Central memory CD8-positive, alpha-beta T cell (primary cell): ENCODE measurements around the gene PGBD4.

ENCODE experiments used
- ATAC-seq: fragments of 150-1000 bp; cut with Tn5 transposase; replicated peaks from 2 replicates; pipeline ENCODE4 v1.10.0; 2022; ENCODE audit warnings: mild to moderate bottlenecking, moderate FRiP score, moderate number of reproducible peaks; ENCODE audit not compliant: poor library complexity, severe bottlenecking; ENCODE audit errors: extremely low read depth
- DNase-seq, 2 donors: peaks; one replicate each; pipeline ENCODE4 v3.0.0; 2021; ENCODE audit warnings: low spot score in 2 of 2
- H3K27ac Mint-ChIP-seq: one replicate; pipeline ENCODE4 v1.8.0; 2022; ENCODE audit warnings: low read depth, mild to moderate bottlenecking, moderate library complexity, mixed read lengths
- H3K27me3 Mint-ChIP-seq: one replicate; pipeline ENCODE4 v1.8.0; 2022; ENCODE audit warnings: mixed read lengths
- H3K36me3 Mint-ChIP-seq: one replicate; pipeline ENCODE4 v1.8.0; 2022; ENCODE audit warnings: mild to moderate bottlenecking, moderate library complexity, mixed read lengths; ENCODE audit not compliant: insufficient read depth
- H3K4me1 Mint-ChIP-seq: one replicate; pipeline ENCODE4 v1.8.0; 2022; ENCODE audit warnings: mixed read lengths
- H3K4me3 Mint-ChIP-seq: one replicate; pipeline ENCODE4 v1.8.0; 2022; ENCODE audit warnings: mild to moderate bottlenecking, moderate library complexity, mixed read lengths
- H3K9me3 Mint-ChIP-seq: one replicate; pipeline ENCODE4 v1.8.0; 2022; ENCODE audit warnings: mixed read lengths

The PGBD4 gene

DNA sequence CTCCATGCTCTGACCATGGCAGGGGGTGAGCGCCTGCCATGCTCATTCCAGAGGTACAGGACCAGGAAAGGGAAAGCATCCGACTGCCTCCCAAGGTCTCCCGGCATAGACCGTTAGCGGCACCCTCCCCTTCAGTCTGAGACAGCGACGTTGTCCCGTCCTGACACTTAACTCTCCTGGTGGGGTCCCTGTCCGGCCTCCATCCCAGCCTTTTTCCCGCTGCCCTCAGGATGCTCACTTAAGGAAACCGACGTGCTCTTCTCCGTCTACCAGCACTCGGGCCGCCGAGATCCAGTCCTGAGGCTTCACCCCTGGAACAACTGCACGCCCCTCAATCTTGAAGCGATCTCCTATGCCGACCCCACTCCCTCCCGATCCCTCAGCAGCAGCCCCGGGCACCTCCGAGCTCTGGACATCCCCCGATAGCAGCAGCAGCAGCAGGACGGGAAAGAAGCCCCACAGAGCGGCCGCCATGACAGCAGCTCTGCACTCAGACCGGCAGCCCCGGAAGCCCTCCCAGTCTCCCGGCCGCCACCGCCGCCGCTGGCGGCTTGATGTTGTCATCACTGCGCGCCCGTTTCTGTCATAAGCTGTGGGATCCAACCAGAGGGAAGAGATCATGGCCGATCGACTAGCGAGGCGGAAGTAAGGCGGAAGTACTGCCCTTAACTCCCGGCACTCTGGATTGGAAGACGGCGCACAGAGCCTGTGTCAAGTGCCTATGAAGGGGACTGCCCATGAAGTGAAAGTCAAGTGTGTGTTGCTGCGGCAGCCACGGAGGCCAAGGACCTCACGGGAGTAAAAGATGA lies at the start of gene PGBD4, which contains the start of gene EMC7:
TSS of gene PGBD4 (plus strand) at position 718 of the 809 bp plus-strand sequence. CDS start 449 bp downstream, outside the sequence.
TSS of gene EMC7 (minus strand) at position 497 of the 809 bp plus-strand sequence. CDS start at position 474, 23 bp downstream.
- Mint-ChIP-seq H3K4me1 (peaks cover 28% of the 10 kb centered on the region), H3K9me3 (peaks cover 5% of the 10 kb centered on the region), H3K27ac (peak within 1 kb of the TSS; percentile 96), H3K27me3 (no peaks in the 10 kb centered on the region), H3K4me3 (peak within 1 kb of the TSS; percentile 99), H3K36me3 (peaks cover 29% of the 10 kb centered on the region)
- DNase-seq (peak; percentile 99), ATAC-seq (peak; percentile 99)

DNA sequence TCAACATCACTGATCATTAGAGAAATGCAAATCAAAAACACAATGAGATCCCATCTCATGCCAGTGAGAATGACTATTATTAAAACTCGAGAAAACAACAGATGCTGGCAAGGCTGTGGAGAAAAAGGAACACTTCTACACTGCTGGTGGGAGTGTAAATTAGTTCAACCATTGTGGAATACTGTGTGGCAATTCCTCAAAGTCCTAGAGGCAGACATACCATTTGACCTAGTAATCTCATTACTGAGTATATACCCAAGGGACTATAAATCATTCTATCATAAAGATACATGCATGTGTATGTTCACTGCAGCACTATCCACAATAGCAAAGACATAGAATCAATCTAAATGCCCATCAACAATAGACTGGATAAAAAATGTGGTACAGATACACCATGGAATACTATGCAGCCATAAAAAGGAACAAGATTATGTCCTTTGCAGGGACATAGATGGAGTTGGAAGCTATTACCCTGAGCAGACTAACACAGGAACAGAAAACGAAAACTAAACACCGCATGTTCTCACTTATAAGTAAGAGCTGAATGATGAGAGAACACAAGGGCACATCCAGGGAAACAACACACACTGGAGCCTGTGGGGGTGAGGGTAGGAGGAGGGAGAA lies 47.7 kb upstream of the PGBD4 start:
- peaks cover 19% of the 10 kb centered on the region for H3K27me3 Mint-ChIP-seq
- DNase-seq (no peak), ATAC-seq (no peak)
- no peaks in the 10 kb centered on the region for H3K36me3 Mint-ChIP-seq
- no peaks in the 10 kb centered on the region for H3K4me1 Mint-ChIP-seq
- H3K4me3 Mint-ChIP-seq = no peak overlapping the region
- no peak overlapping the region for H3K27ac Mint-ChIP-seq
- H3K9me3 Mint-ChIP-seq = peaks cover 18% of the 10 kb centered on the region

DNA sequence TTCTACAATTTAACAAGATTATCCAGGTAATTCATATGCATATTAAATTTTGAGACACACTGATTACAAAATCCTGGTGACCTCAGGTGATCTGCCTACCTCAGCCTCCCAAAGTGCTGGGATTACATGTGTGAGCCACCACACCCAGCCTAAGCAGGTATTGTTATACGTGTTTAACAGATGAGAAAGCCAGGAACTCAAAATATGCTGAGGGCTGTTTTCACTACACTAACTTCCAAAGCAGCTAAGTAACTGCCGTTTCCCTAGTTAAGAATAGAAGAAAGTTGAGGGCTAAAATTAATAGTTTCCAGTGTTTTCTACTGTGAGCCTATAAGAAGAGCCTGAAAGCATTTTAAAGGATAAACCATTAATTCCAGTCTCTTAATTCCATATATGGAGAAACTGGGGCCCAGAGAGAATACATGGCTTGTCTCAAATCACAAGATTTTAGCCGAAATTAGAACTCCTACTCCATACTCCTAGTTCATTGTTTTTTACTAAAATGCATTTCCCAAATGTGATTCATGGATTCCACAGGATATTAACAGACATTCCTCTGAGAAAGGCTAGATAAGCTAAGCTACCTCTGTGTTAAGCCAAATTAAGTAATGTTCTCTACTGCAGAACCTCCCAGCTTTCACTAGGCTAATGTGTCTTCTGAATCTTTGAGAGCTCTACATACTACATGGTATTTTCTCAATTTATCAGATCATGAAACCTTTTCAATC lies 45.9 kb upstream of the PGBD4 start:
- Mint-ChIP-seq H3K9me3 (peaks cover 6% of the 10 kb centered on the region), H3K4me3 (no peak overlapping the region), H3K27me3 (peaks cover 12% of the 10 kb centered on the region), H3K36me3 (no peaks in the 10 kb centered on the region), H3K4me1 (no peaks in the 10 kb centered on the region), H3K27ac (no peak overlapping the region)
- DNase-seq (no peak), ATAC-seq (no peak)

- Mint-ChIP-seq H3K27ac (no peak overlapping the region), H3K36me3 (no peaks in the 10 kb centered on the region), H3K4me3 (no peak overlapping the region), H3K27me3 (peaks cover 3% of the 10 kb centered on the region), H3K4me1 (no peaks in the 10 kb centered on the region), H3K9me3 (no peaks in the 10 kb centered on the region)
- ATAC-seq (no peak), DNase-seq (no peak)
These were observed 45.0 kb upstream of the PGBD4 start for GRCh38 chr15:34056911-34057310.

DNA sequence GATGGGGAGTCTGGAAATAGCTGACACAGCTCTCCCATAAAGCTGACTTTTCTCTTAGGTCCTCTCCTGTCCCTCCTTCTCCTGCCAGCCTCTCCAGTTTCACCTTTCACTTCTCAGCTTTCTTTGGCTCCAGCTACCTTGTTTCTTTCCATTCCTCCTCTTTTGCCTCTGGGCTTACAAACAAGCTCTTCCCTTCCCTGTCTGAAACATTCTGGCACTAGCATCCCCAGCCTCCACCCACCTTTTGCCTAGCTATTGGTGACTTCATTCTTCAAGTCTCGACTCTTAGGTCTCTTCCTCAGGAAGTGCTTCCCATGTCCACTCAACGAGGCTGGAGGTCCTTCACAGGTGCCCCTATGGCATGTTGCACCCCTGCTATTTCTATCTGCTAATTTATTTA lies 42.4 kb upstream of the PGBD4 start:
- ATAC-seq (no peak), DNase-seq (no peak)
- no peak overlapping the region for H3K4me3 Mint-ChIP-seq
- no peak overlapping the region for H3K27ac Mint-ChIP-seq
- no peaks in the 10 kb centered on the region for H3K27me3 Mint-ChIP-seq
- no peaks in the 10 kb centered on the region for H3K4me1 Mint-ChIP-seq
- H3K9me3 Mint-ChIP-seq = no peaks in the 10 kb centered on the region
- no peaks in the 10 kb centered on the region for H3K36me3 Mint-ChIP-seq

DNA sequence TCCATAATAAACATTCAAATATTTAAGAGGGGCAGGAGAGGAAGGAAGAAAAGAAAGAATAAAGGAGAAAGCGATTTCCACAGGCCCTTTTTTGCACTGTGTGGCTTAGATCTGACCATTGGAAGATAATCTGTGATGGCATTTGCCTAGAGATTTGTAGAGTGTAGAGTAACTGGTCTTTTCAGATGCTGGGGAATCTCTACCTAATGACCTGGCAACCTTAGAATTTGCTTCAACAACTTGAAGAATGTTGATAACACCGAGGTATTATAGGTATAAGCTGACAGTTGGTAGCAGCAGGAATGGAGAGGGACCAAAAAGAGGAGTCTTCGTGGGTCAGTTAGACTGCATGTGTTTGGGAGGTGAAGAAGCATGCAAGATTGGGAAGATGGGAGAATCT lies 41.9 kb upstream of the PGBD4 start:
- no peak for ATAC-seq
- no peaks in the 10 kb centered on the region for H3K36me3 Mint-ChIP-seq

GRCh38 chr15:34064438-34064837 lies 37.4 kb upstream of the PGBD4 start:
- peaks cover 1% of the 10 kb centered on the region for H3K36me3 Mint-ChIP-seq

More for the DNA sequence above, 41.9 kb upstream of the PGBD4 start:
- no peaks in the 10 kb centered on the region for H3K4me1 Mint-ChIP-seq
- no peaks in the 10 kb centered on the region for H3K27me3 Mint-ChIP-seq
- DNase-seq = no peak
- H3K9me3 Mint-ChIP-seq = no peaks in the 10 kb centered on the region
- H3K27ac Mint-ChIP-seq = no peak overlapping the region
- H3K4me3 Mint-ChIP-seq = no peak overlapping the region

DNA sequence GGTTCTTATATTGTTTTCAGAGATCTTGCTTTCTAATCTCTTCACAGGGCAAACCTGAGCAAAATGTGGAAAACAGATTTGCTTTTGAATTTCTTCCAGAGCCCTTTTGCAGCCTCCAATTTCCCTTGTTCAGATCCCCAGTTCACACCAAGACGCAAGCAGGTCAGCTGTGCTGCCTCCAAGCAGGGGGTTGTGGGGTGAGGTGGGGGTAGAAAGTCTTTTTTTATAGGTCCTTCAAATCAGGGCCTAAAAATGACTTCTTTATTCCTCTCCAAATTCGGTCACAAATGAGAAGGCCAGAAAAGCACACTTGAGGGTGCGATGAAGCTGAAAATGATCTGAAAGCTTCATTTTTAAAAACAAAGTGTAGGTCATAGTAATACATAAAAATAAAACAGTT lies 36.6 kb upstream of the PGBD4 start:
- H3K4me1 Mint-ChIP-seq = no peaks in the 10 kb centered on the region
- no peak overlapping the region for H3K4me3 Mint-ChIP-seq
- H3K36me3 Mint-ChIP-seq = peaks cover 1% of the 10 kb centered on the region
- H3K27ac Mint-ChIP-seq = peak overlapping the region; percentile 19
- no peaks in the 10 kb centered on the region for H3K9me3 Mint-ChIP-seq
- no peak for DNase-seq
- ATAC-seq = no peak
- no peaks in the 10 kb centered on the region for H3K27me3 Mint-ChIP-seq

More at GRCh38 chr15:34064438-34064837, 37.4 kb upstream of the PGBD4 start:
- ATAC-seq (no peak), DNase-seq (no peak)
- Mint-ChIP-seq H3K27me3 (no peaks in the 10 kb centered on the region), H3K27ac (no peak overlapping the region), H3K4me1 (no peaks in the 10 kb centered on the region), H3K9me3 (no peaks in the 10 kb centered on the region), H3K4me3 (no peak overlapping the region)

DNA sequence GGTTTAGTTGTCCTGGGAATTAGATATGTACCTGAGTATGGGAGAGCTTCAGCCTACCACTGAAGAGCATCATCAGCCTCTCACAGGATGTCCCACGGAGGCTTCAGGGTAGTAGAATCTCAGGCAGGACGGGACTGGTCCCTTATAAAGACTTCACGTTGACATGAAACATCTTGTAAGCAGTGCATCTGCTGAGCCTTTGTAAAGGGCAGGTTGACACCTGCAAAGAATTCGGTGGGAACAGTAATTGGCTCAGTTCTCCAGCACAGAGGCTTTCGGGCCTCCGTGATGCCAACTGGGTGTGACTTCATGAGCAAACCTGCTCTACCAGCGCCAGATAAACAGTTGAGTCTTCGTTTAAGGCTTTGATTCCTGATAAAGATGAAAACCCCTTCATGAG lies 35.9 kb upstream of the PGBD4 start:
- ATAC-seq (no peak), DNase-seq (no peak)
- H3K36me3 Mint-ChIP-seq = peaks cover 1% of the 10 kb centered on the region
- H3K27ac Mint-ChIP-seq = no peak overlapping the region
- H3K4me3 Mint-ChIP-seq = no peak overlapping the region
- H3K9me3 Mint-ChIP-seq = no peaks in the 10 kb centered on the region
- no peaks in the 10 kb centered on the region for H3K27me3 Mint-ChIP-seq
- no peaks in the 10 kb centered on the region for H3K4me1 Mint-ChIP-seq

DNA sequence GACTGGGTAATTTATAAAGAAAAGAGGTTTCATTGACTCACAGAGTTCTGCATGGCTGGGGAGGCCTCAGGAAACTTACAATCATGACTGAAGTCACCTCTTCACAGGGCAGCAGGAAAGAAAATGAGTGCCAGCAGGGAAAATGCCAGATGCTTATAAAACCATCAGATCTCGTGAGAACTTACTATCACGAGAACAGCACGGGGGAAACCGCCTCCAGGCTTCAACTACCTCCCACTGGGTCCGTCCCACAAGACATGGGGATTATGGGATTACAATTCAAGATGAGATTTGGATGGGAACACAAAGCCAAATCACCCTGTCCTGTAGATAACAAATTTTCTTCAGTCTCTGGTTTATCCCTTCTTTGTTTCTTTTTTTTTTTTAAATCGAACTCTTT lies 31.9 kb upstream of the PGBD4 start:
- DNase-seq = no peak
- peaks cover 1% of the 10 kb centered on the region for H3K36me3 Mint-ChIP-seq
- H3K27me3 Mint-ChIP-seq = no peaks in the 10 kb centered on the region
- no peak for ATAC-seq
- no peaks in the 10 kb centered on the region for H3K9me3 Mint-ChIP-seq
- no peak overlapping the region for H3K4me3 Mint-ChIP-seq
- no peaks in the 10 kb centered on the region for H3K4me1 Mint-ChIP-seq
- no peak overlapping the region for H3K27ac Mint-ChIP-seq

DNA sequence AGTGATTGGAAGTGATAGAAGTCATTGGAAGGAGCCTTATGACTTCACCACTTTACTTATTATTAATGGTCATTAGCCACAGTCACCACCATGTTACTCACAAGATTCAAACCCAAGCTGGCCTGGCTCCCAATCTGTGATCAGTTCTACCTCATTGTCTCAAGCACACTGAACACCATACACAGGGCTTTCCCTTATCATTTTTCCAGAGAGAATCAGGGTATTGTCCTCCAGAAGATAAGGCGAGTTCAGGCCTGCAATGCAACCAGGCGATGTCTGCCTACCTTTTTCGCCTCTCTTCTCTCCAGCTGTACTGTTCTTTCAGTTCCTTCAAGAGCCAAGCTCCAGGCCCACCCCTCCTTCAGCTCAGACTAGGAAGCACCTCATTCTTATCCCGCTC lies 25.1 kb upstream of the PGBD4 start:
- DNase-seq (no peak), ATAC-seq (no peak)
- no peaks in the 10 kb centered on the region for H3K9me3 Mint-ChIP-seq
- no peaks in the 10 kb centered on the region for H3K27me3 Mint-ChIP-seq
- H3K4me3 Mint-ChIP-seq = no peak overlapping the region
- H3K27ac Mint-ChIP-seq = no peak overlapping the region
- peaks cover 2% of the 10 kb centered on the region for H3K36me3 Mint-ChIP-seq
- no peaks in the 10 kb centered on the region for H3K4me1 Mint-ChIP-seq

- Mint-ChIP-seq H3K4me3 (no peak overlapping the region), H3K27ac (no peak overlapping the region), H3K36me3 (peaks cover 10% of the 10 kb centered on the region), H3K9me3 (no peaks in the 10 kb centered on the region), H3K27me3 (no peaks in the 10 kb centered on the region), H3K4me1 (no peaks in the 10 kb centered on the region)
- DNase-seq = no peak
- no peak for ATAC-seq
These were observed 23.0 kb upstream of the PGBD4 start for GRCh38 chr15:34078900-34079299.
